Heart left ventricle (tissue), 13 donors: ENCODE results near the gene POGK.

Experiments
- POLR2A ChIP-seq, 2 donors: fragments of 450-650 bp; IDR thresholded peaks; one replicate each; pipeline ENCODE4 v1.6.1; 2017; ENCODE audit warnings: antibody characterized with exemption in 2 of 2, mild to moderate bottlenecking in 2 of 2, moderate library complexity in 2 of 2
- TF ChIP-seq, protein P1 (sequence below), 12 donors: fragments of 200-600 bp; sonication (generic) in 4 of 12; IDR thresholded peaks; one replicate each; pipeline versions ENCODE4 v1.5.0 to v1.8.0; 2018 to 2022; ENCODE audit warnings: antibody characterized with exemption in 12 of 12, mild to moderate bottlenecking in 5 of 12
- donor health status: ischemic (EF 13 %, LVEDD 7.1; RV severe dilation, severe dysfunction).
- donor health status: DM: no; HTN: yes; CAD: no.
- donor health status: DM: no; HTN: no; CAD: no.
- donor health status: ischemic (EF 25% LVEDD 6.9; RV normal size, moderate dysfunction).
- donor health status: ischemic (EF 25% LVEDD 5.7; RV mildly dilated, moderate dysfunction).
- donor health status: ischemic (EF 35%, LVEDD 5.7; RV mildly dilated, moderate dysfunction).
- donor health status: nonischemic (EF 11% LVEDD 7.7; RV severe dilation, severe dysfunction).
- donor health status: DM: yes; HTN: yes; CAD: no.
- donor health status: PGD.
- donor health status: ischemic (EF 29% LVEDD 5.4; RV normal size, mild dysfunction).
- donor health status: nonischemic (EF 23%, LVEDD 6.1; RV moderate dilation, normal function).

DNA sequence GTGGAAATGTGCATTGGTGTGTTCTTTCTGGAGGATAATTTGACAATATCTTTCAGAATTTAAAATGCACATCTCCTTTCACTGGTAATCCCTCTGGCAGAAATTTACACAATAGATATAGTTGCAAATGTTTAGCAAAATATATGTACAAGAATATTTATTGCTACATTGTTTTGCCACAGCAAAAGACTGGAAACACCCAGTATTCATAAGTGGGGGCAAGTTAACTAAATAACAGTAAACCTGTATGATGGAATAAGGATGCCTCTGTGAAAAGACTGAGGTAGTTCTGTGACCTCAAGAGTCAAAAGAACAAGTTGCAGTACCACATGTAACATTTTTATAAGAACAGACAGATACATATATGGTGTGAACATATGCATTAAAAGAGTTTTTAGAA, 50.5 kb downstream of the POGK start:
- TF ChIP-seq, protein P1, sequence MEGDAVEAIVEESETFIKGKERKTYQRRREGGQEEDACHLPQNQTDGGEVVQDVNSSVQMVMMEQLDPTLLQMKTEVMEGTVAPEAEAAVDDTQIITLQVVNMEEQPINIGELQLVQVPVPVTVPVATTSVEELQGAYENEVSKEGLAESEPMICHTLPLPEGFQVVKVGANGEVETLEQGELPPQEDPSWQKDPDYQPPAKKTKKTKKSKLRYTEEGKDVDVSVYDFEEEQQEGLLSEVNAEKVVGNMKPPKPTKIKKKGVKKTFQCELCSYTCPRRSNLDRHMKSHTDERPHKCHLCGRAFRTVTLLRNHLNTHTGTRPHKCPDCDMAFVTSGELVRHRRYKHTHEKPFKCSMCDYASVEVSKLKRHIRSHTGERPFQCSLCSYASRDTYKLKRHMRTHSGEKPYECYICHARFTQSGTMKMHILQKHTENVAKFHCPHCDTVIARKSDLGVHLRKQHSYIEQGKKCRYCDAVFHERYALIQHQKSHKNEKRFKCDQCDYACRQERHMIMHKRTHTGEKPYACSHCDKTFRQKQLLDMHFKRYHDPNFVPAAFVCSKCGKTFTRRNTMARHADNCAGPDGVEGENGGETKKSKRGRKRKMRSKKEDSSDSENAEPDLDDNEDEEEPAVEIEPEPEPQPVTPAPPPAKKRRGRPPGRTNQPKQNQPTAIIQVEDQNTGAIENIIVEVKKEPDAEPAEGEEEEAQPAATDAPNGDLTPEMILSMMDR (IDR thresholded peaks at IDR 0.05) = no peak
- no peak for TF ChIP-seq POLR2A (IDR thresholded peaks at IDR 0.05)
